Fibroblast of villous mesenchyme (primary cell): Measurements from ENCODE around the gene TLE3. TPM values are rescaled to one million over a fixed set of nuclear protein-coding genes. Genes with fewer than 3 reads are reported as not detected.
"Not testable (repeated sequence)": the region's sequence is repeated elsewhere in the genome, so short reads cannot be mapped to it uniquely, and the experiment has no call there.

Experiments
- DNase-seq: peaks from one replicate; pipeline ENCODE4 v3.0.0-alpha.2; 2010; ENCODE audit warnings: low read depth
- H3K4me3 ChIP-seq: 2 replicates; pipeline ENCODE4 v1.5.1; 2011; ENCODE audit warnings: low read depth, mild to moderate bottlenecking, low read length
- CTCF ChIP-seq: IDR thresholded peaks from 2 replicates; pipeline ENCODE4 v1.5.1; 2012; ENCODE audit warnings: low read depth, mild to moderate bottlenecking, low read length; ENCODE audit not compliant: insufficient read depth
- total RNA-seq: library from RNA; depleted of rRNA; stranded (reverse); fragments of >200 nt; gene quantifications from 2 replicates; pipeline ENCODE4 v1.2.3, GENCODE V29; 2012

TLE3 gene
- total RNA-seq, 1 donor = 13.0 TPM

- no peak overlapping the region for H3K4me3 ChIP-seq
- no peak for TF ChIP-seq CTCF
- no peak for DNase-seq
Observed at GRCh38 chr15:70142072-70142321, 44.3 kb upstream of the TLE3 start.

- no peak for TF ChIP-seq CTCF
- DNase-seq = no peak
- peak overlapping the region; percentile 10 for H3K4me3 ChIP-seq
Observed at GRCh38 chr15:70141376-70142071, 43.8 kb upstream of the TLE3 start.

- DNase-seq = peak; percentile 70
- no peak for TF ChIP-seq CTCF
- H3K4me3 ChIP-seq = peak overlapping the region; percentile 10
Observed at GRCh38 chr15:70140543-70141375, 43.0 kb upstream of the TLE3 start.

GRCh38 chr15:70140025-70140542 is 42.4 kb upstream of the TLE3 start:
- no peak overlapping the region for H3K4me3 ChIP-seq
- no peak for DNase-seq
- no peak for TF ChIP-seq CTCF

GRCh38 chr15:70137967-70138366 is 40.2 kb upstream of the TLE3 start:
- no peak for TF ChIP-seq CTCF
- no peak overlapping the region for H3K4me3 ChIP-seq
- no peak for DNase-seq

GRCh38 chr15:70137021-70137420 is 39.3 kb upstream of the TLE3 start:
- not testable (repeated sequence) for H3K4me3 ChIP-seq, DNase-seq

GRCh38 chr15:70133781-70134421 is 36.2 kb upstream of the TLE3 start:
- no peak for DNase-seq
- H3K4me3 ChIP-seq = no peak overlapping the region
- TF ChIP-seq CTCF = no peak
